Endothelial cell of umbilical vein (primary cell): ENCODE measurements around the gene KCP. TPM values are rescaled to one million over a fixed set of nuclear protein-coding genes. Genes with fewer than 3 reads are reported as not detected.

Source experiments
- BruUV-seq: library from RNA; stranded (reverse); fragments of 400-500 nt; replicated peaks from 2 replicates; lab custom pipeline; 2021; lab: Mats Ljungman, UMichigan
- CTCF ChIA-PET: fragments of 300-600, 350-600 bp; sonication (Branson Sonifier 250); formaldehyde crosslinking; loops from one replicate; lab custom pipeline; 2021; ENCODE audit warnings: antibody characterized with exemption, inconsistent platforms; lab: Charles Lee
- POLR2A ChIA-PET: fragments of 300-600, 350-600 bp; sonication (Branson Sonifier 250); formaldehyde crosslinking; loops from one replicate; lab custom pipeline; 2021; ENCODE audit warnings: antibody characterized with exemption, inconsistent platforms; lab: Charles Lee
- DNase-seq: peaks from one replicate; pipeline ENCODE4 v3.0.0-alpha.2; 2011; ENCODE audit warnings: low read depth, low spot score
- FAIRE-seq: peaks from 2 replicates; lab custom pipeline; 2011; peaks lifted over from hg19 to GRCh38; lab: Jason Lieb, UNC
- H2AFZ ChIP-seq: 2 replicates; pipeline ENCODE4 v1.6.0; 2012; ENCODE audit warnings: low read depth, low read length, control low read depth, inconsistent platforms
- H3K27ac ChIP-seq: 2 replicates; pipeline ENCODE4 v1.5.1; 2011; ENCODE audit warnings: low read depth, mild to moderate bottlenecking, control low read depth, low read length, moderate library complexity; ENCODE audit not compliant: insufficient read depth
- H3K27me3 ChIP-seq, 2 experiments: 2 replicates each; pipeline versions ENCODE4 v1.6.0 to v1.6.1; 2011; ENCODE audit warnings: low read length in 2 of 2, mixed read lengths in 1 of 2; ENCODE audit not compliant: control insufficient read depth in 2 of 2, insufficient read depth in 2 of 2
- H3K36me3 ChIP-seq, 2 experiments: 2 replicates in 1 of 2; 3 replicates in 1 of 2; pipeline ENCODE4 v1.5.1; 2011; ENCODE audit warnings: low read length in 2 of 2, mild to moderate bottlenecking in 1 of 2, moderate library complexity in 1 of 2; ENCODE audit not compliant: control insufficient read depth in 2 of 2, insufficient read depth in 2 of 2; ENCODE audit errors: extremely low read depth in 1 of 2
- H3K4me1 ChIP-seq: 3 replicates; pipeline ENCODE4 v1.5.1; 2011; ENCODE audit warnings: mild to moderate bottlenecking, low read length; ENCODE audit not compliant: control insufficient read depth, insufficient read depth; ENCODE audit errors: extremely low read depth
- H3K4me2 ChIP-seq: 2 replicates; pipeline ENCODE4 v1.6.1; 2011; ENCODE audit warnings: low read length, control low read depth, mixed read lengths; ENCODE audit not compliant: insufficient read depth
- H3K4me3 ChIP-seq, 3 experiments: fragments of 200-600 bp in 1 of 3; sonication (generic), shearing (Covaris generic) in 1 of 3; replicated peaks in 1 of 3; 2 replicates each; pipeline ENCODE4 v1.5.1; 2011 to 2016; ENCODE audit warnings: control low read depth in 3 of 3, low read length in 3 of 3, mild to moderate bottlenecking in 2 of 3, inconsistent platforms in 1 of 3, low read depth in 1 of 3, moderate library complexity in 1 of 3; ENCODE audit not compliant: insufficient read depth in 1 of 3
- H3K79me2 ChIP-seq: 2 replicates; pipeline ENCODE4 v1.6.0; 2012; ENCODE audit warnings: low read length, inconsistent platforms; ENCODE audit not compliant: control insufficient read depth, insufficient read depth
- H3K9ac ChIP-seq: replicated peaks from 2 replicates; pipeline ENCODE3; 2011; ENCODE audit warnings: low read length, control low read depth; ENCODE audit not compliant: insufficient read depth; ENCODE audit errors: extremely low read depth
- H3K9me1 ChIP-seq: replicated peaks from 3 replicates; pipeline ENCODE4 v1.6.0; 2011; ENCODE audit warnings: mild to moderate bottlenecking, low read length; ENCODE audit not compliant: control insufficient read depth, insufficient read depth; ENCODE audit errors: extremely low read depth
- H3K9me3 ChIP-seq: replicated peaks from 2 replicates; pipeline ENCODE4 v1.5.1; 2012; ENCODE audit warnings: low read length, inconsistent platforms; ENCODE audit not compliant: control insufficient read depth, insufficient read depth
- H4K20me1 ChIP-seq: replicated peaks from 2 replicates; pipeline ENCODE3; 2011; ENCODE audit warnings: mild to moderate bottlenecking, low read length; ENCODE audit not compliant: control insufficient read depth, insufficient read depth; ENCODE audit errors: extremely low read depth
- CTCF ChIP-seq, 2 donors: IDR thresholded peaks; 1 replicate in 1 of 2; 2 replicates in 1 of 2; pipeline ENCODE4 v1.5.1; 2011; ENCODE audit warnings: low read length in 2 of 2, mild to moderate bottlenecking in 2 of 2, moderate library complexity in 2 of 2, control low read depth in 1 of 2, inconsistent platforms in 1 of 2, low read depth in 1 of 2; ENCODE audit not compliant: insufficient read depth in 1 of 2; ENCODE audit errors: extremely low read depth in 1 of 2
- FOS ChIP-seq: IDR thresholded peaks from 2 replicates; pipeline ENCODE4 v1.6.1; 2011; ENCODE audit warnings: mild to moderate bottlenecking, low read length, moderate library complexity, borderline replicate concordance; ENCODE audit not compliant: insufficient read depth
- GATA2 ChIP-seq: IDR thresholded peaks from 2 replicates; pipeline ENCODE4 v1.7.0; 2011; ENCODE audit warnings: low read depth, mild to moderate bottlenecking, moderate library complexity, mixed read lengths, low read length; ENCODE audit not compliant: insufficient read length, insufficient read depth
- POLR2A ChIP-seq: IDR thresholded peaks from 2 replicates; pipeline ENCODE4 v1.6.1; 2012; ENCODE audit warnings: low read depth, mild to moderate bottlenecking, control low read depth, low read length
- dilution Hi-C: fragments of 300-500 bp; cut with MboI; formaldehyde crosslinking; loops from one replicate; pipeline ENCODE4 v1.15.0; 2019; ENCODE audit warnings: low sequenced_read_pairs; ENCODE audit not compliant: extremely low pct_ligation_motif_present
- intact Hi-C: fragments of 100-400 bp; cut with micrococcal nuclease; formaldehyde crosslinking; loops from one replicate; pipeline ENCODE4 v1.10.0; 2022
- polyA plus RNA-seq, 4 experiments: library from polyadenylated mRNA; depleted of rRNA in 3 of 4; stranded (reverse) in 3 of 4; unstranded in 1 of 4; fragments of >200 nt; gene quantifications; 2 replicates each; pipeline versions ENCODE4 v1.2.1 to v1.2.3, GENCODE V29; 2011 to 2012; ENCODE audit warnings: missing spikeins in 1 of 4
- total RNA-seq: library from RNA; stranded (reverse); gene quantifications from 2 replicates; pipeline ENCODE4 v1.2.3, GENCODE V29; 2021

The KCP gene
- total and polyA plus RNA-seq, 2 donors (not counting 3 experiments of a cell fraction or from before 2014, with no cell fraction given), result not detected

- H3K9ac ChIP-seq, result no peak overlapping the region
- no peak overlapping the region for H3K4me3 ChIP-seq
- dilution Hi-C loops, result no loop called here
- ChIA-PET POLR2A (no interaction called here), CTCF (interaction anchor here (0.9 to 1.3 kb wide), 4 partner anchors 25 to 105 kb away, joined by 3 to 6 read pairs (median 4); no protein-coding TSS in a partner anchor)
- no peaks in the 10 kb centered on the region for H3K9me3 ChIP-seq
- H4K20me1 ChIP-seq, result no peaks in the 10 kb centered on the region
- H3K4me2 ChIP-seq, result no peak overlapping the region
- no TSS peak for BruUV-seq
- no peak overlapping the region for H3K27ac ChIP-seq
- H3K36me3 ChIP-seq, result peaks cover 2% of the 10 kb centered on the region in 2 experiments
- FAIRE-seq (no peak), DNase-seq (no peak)
- H3K27me3 ChIP-seq, result no peaks in the 10 kb centered on the region
- no peaks in the 10 kb centered on the region for H3K79me2 ChIP-seq
- intact Hi-C loops, result loop anchor here (1.0 kb wide), 1 partner anchor 43 kb away; no protein-coding TSS in a partner anchor
- H3K9me1 ChIP-seq, result no peaks in the 10 kb centered on the region
- H2AFZ ChIP-seq, result no peak overlapping the region
- no peaks in the 10 kb centered on the region for H3K4me1 ChIP-seq
- TF ChIP-seq FOS (no peak), GATA2 (no peak), CTCF (IDR thresholded peaks at IDR 0.05; ENCODE audit: extremely low read depth in 1 of 2, insufficient read depth in 1 of 2, low read depth in 1 of 2, low read length in 2 of 2) (peak in 1 of 2 donors; percentile 10), POLR2A (no peak)
Observed at GRCh38 chr7:128946936-128947830, 36.7 kb upstream of the KCP start.
